Osteocyte (in vitro differentiated cells): ENCODE results near the gene TM4SF18. TPM values are rescaled to one million over a fixed set of nuclear protein-coding genes. Genes with fewer than 3 reads are reported as not detected.
A peak's percentile ranks its signal among the peaks of the same experiment; 100 is the strongest.

Experiments used
- DNase-seq: peaks from one replicate; pipeline ENCODE4 v3.0.0; 2021; ENCODE audit warnings: mixed read lengths; ENCODE audit not compliant: unreplicated experiment; ENCODE audit errors: extremely low spot score
- H3K27ac Mint-ChIP-seq: one replicate; pipeline ENCODE4 v1.8.0; 2021; ENCODE audit warnings: mild to moderate bottlenecking, mixed read lengths; ENCODE audit not compliant: unreplicated experiment
- H3K27me3 Mint-ChIP-seq: one replicate; pipeline ENCODE4 v1.8.0; 2021; ENCODE audit warnings: mixed read lengths; ENCODE audit not compliant: unreplicated experiment
- H3K36me3 Mint-ChIP-seq: one replicate; pipeline ENCODE4 v1.8.0; 2021; ENCODE audit warnings: mixed read lengths; ENCODE audit not compliant: unreplicated experiment
- H3K4me1 Mint-ChIP-seq: one replicate; pipeline ENCODE4 v1.8.0; 2021; ENCODE audit warnings: mixed read lengths; ENCODE audit not compliant: unreplicated experiment
- H3K4me3 Mint-ChIP-seq: one replicate; pipeline ENCODE4 v1.8.0; 2021; ENCODE audit warnings: mild to moderate bottlenecking, moderate library complexity, mixed read lengths; ENCODE audit not compliant: unreplicated experiment
- H3K9me3 Mint-ChIP-seq: one replicate; pipeline ENCODE4 v1.8.0; 2021; ENCODE audit warnings: mixed read lengths; ENCODE audit not compliant: unreplicated experiment
- CTCF ChIP-seq: fragments of 200-600 bp; sonication (generic); IDR thresholded peaks from 2 replicates; pipeline ENCODE4 v1.5.0; 2021; ENCODE audit warnings: antibody characterized with exemption, mild to moderate bottlenecking, moderate library complexity
- total RNA-seq: library from RNA; stranded (reverse); gene quantifications from 2 replicates; pipeline ENCODE4 v1.2.1, GENCODE V29; 2021

TM4SF18 gene
- total RNA-seq, 1 donor from 2014 or later = 2.2 TPM

GRCh38 chr3:149271669-149272068 is 61.8 kb downstream of the TM4SF18 start:
- peaks cover 2% of the 10 kb centered on the region for H3K36me3 Mint-ChIP-seq
- TF ChIP-seq CTCF = no peak
- H3K4me3 Mint-ChIP-seq = no peak overlapping the region
- peaks cover 3% of the 10 kb centered on the region for H3K9me3 Mint-ChIP-seq
- peaks cover 46% of the 10 kb centered on the region for H3K4me1 Mint-ChIP-seq
- H3K27me3 Mint-ChIP-seq = no peaks in the 10 kb centered on the region
- no peak overlapping the region for H3K27ac Mint-ChIP-seq
- DNase-seq = no peak

- no peaks in the 10 kb centered on the region for H3K36me3 Mint-ChIP-seq
- no peaks in the 10 kb centered on the region for H3K27me3 Mint-ChIP-seq
- no peaks in the 10 kb centered on the region for H3K9me3 Mint-ChIP-seq
- DNase-seq = no peak
- no peak for TF ChIP-seq CTCF
- H3K27ac Mint-ChIP-seq = peak overlapping the region; percentile 11
- H3K4me1 Mint-ChIP-seq = peaks cover 38% of the 10 kb centered on the region
- no peak overlapping the region for H3K4me3 Mint-ChIP-seq
These were observed 63.3 kb downstream of the TM4SF18 start for GRCh38 chr3:149270180-149270579.

DNA sequence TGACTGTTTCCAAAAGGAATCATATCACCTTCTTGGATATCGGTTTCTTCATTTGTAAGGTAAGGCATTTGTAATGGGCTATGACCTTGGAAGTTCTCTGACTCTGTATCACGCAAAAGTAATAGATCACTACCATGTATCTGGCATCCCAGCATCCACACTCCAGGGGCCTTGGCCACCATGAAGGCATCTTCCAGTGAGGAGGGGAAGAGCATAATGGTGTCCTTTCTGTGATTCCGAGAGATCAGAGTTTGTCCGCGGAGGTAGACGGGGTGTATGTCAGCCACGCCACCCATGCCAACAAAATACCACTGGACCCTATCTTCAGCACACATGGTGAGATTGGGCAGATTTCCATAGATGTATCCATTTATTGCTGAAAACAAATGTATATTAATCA is 63.7 kb downstream of the TM4SF18 start:
- Mint-ChIP-seq H3K4me3 (no peak overlapping the region), H3K27me3 (no peaks in the 10 kb centered on the region), H3K27ac (no peak overlapping the region), H3K4me1 (peaks cover 33% of the 10 kb centered on the region), H3K36me3 (no peaks in the 10 kb centered on the region), H3K9me3 (no peaks in the 10 kb centered on the region)
- TF ChIP-seq CTCF = no peak
- DNase-seq = no peak

Other genes with a start within 250 kb of the TM4SF18 start
- gene HLTF, start 247.1 kb downstream of the TM4SF18 start, total RNA-seq = 29.2 and 34.6 TPM in 2 replicates
- gene HPS3, start 204.0 kb downstream of the TM4SF18 start, total RNA-seq = 19.3 and 22.4 TPM in 2 replicates
- gene CP, start 111.8 kb downstream of the TM4SF18 start, total RNA-seq = 0.32 TPM in 1 of 2 replicates, not detected in the other
- gene TM4SF1, start 44.0 kb upstream of the TM4SF18 start, total RNA-seq = 120 and 122 TPM in 2 replicates
- gene TM4SF4, start 141.1 kb upstream of the TM4SF18 start, total RNA-seq = not detected in 2 replicates